Tibial nerve (tissue), 4 donors: ENCODE measurements around the gene SETD1B. TPM values are rescaled to one million over a fixed set of nuclear protein-coding genes. Genes with fewer than 3 reads are reported as not detected.

Experiments used
- DNase-seq, 2 donors: peaks; one replicate each; pipeline ENCODE4 v3.0.0-alpha.2; 2019; ENCODE audit warnings: low spot score in 2 of 2
- H3K27ac ChIP-seq, 4 donors: fragments of 200-600 bp; sonication (generic) in 3 of 4; one replicate each; pipeline ENCODE4 v1.5.1; 2017 to 2019; ENCODE audit warnings: mild to moderate bottlenecking in 1 of 4
- H3K27me3 ChIP-seq, 2 donors: fragments of 200-600 bp; sonication (generic) in 1 of 2; one replicate each; pipeline versions ENCODE4 v1.5.1 to v1.6.0; 2017 to 2019
- H3K36me3 ChIP-seq, 3 donors: fragments of 200-600 bp; sonication (generic); one replicate each; pipeline ENCODE4 v1.5.1; 2018 to 2019
- H3K4me1 ChIP-seq, 4 donors: fragments of 200-600 bp; sonication (generic) in 3 of 4; one replicate each; pipeline ENCODE4 v1.5.1; 2017 to 2019
- H3K4me3 ChIP-seq, 4 donors: fragments of 200-600 bp; sonication (generic) in 3 of 4; one replicate each; pipeline ENCODE4 v1.5.1; 2017 to 2019; ENCODE audit warnings: mild to moderate bottlenecking in 1 of 4, moderate library complexity in 1 of 4
- H3K9me3 ChIP-seq, 4 donors: fragments of 200-600 bp; sonication (generic) in 3 of 4; one replicate each; pipeline ENCODE4 v1.5.1; 2017 to 2019
- CTCF ChIP-seq, 5 experiments: fragments of 200-600 bp in 3 of 5; fragments of 450-650 bp in 2 of 5; sonication (generic) in 3 of 5; IDR thresholded peaks; one replicate each; pipeline ENCODE4 v1.5.1; 2016 to 2019; ENCODE audit warnings: antibody characterized with exemption in 5 of 5, mild to moderate bottlenecking in 3 of 5, moderate library complexity in 2 of 5
- EP300 ChIP-seq, 2 donors: sonication (generic); formaldehyde crosslinking; IDR thresholded peaks; one replicate each; pipeline ENCODE4 v1.6.1; 2017; ENCODE audit warnings: antibody characterized with exemption in 2 of 2, mild to moderate bottlenecking in 1 of 2
- POLR2A ChIP-seq, 2 donors: fragments of 450-650 bp; IDR thresholded peaks; one replicate each; pipeline ENCODE4 v1.6.1; 2017; ENCODE audit warnings: antibody characterized with exemption in 2 of 2, mild to moderate bottlenecking in 2 of 2, moderate library complexity in 2 of 2
- WGBS, 2 donors: methylation state at CpG; one replicate each; pipeline ENCODE4 v1.1.5; 2018; 5-methylcytosine and 5-hydroxymethylcytosine counted together
- total RNA-seq, 4 donors: library from RNA; depleted of rRNA; stranded (reverse); fragments of >200 nt; gene quantifications; one replicate each; pipeline ENCODE4 v1.1.0, GENCODE V29; 2016

SETD1B gene
- total RNA-seq, 4 donors from 2014 or later: 9.4 to 18.3 (median 12.2) TPM

- no peak for TF ChIP-seq CTCF (IDR thresholded peaks at IDR 0.05)
- TF ChIP-seq EP300 (IDR thresholded peaks at IDR 0.05): no peak
- TF ChIP-seq POLR2A (IDR thresholded peaks at IDR 0.05): no peak
- 92 to 94% methylated on average over 41 to 46 of the region's 48 CpGs for WGBS, 2 donors
- Histone ChIP-seq H3K4me3 (no peak overlapping the region), H3K36me3 (peaks cover 3 to 99% (median 33%) of the 10 kb centered on the region in 3 donors), H3K27me3 (no peaks in the 10 kb centered on the region), H3K4me1 (peaks cover 0 to 3% (median 0%) of the 10 kb centered on the region in 4 donors), H3K9me3 (no peaks in the 10 kb centered on the region), H3K27ac (no peak overlapping the region)
- no peak for DNase-seq
Observed at GRCh38 chr12:121827351-121828099, 23.7 kb downstream of the SETD1B start.

- H3K27ac ChIP-seq: no peak overlapping the region
- TF ChIP-seq EP300 (IDR thresholded peaks at IDR 0.05): no peak
- TF ChIP-seq CTCF (IDR thresholded peaks at IDR 0.05): no peak
- TF ChIP-seq POLR2A (IDR thresholded peaks at IDR 0.05): no peak
- DNase-seq: no peak
- H3K4me1 ChIP-seq: peaks cover 0 to 3% (median 0%) of the 10 kb centered on the region in 4 donors
- no peak overlapping the region for H3K4me3 ChIP-seq
- H3K36me3 ChIP-seq: peaks cover 0 to 96% (median 31%) of the 10 kb centered on the region in 3 donors
- 92 to 93% methylated on average over 8 of the region's 8 CpGs for WGBS, 2 donors
- H3K27me3 ChIP-seq: no peaks in the 10 kb centered on the region
- no peaks in the 10 kb centered on the region for H3K9me3 ChIP-seq
Observed at GRCh38 chr12:121828306-121828705, 24.5 kb downstream of the SETD1B start.

- Histone ChIP-seq H3K36me3 (peaks cover 0 to 90% (median 26%) of the 10 kb centered on the region in 3 donors), H3K9me3 (no peaks in the 10 kb centered on the region), H3K27ac (no peak overlapping the region)
Observed at GRCh38 chr12:121828826-121829225, 25.0 kb downstream of the SETD1B start.

GRCh38 chr12:121829250-121829918, 25.6 kb downstream of the SETD1B start:
- no peak overlapping the region for H3K4me3 ChIP-seq
- WGBS, 2 donors: 75 to 82% methylated on average over 7 of the region's 7 CpGs
- no peaks in the 10 kb centered on the region for H3K27me3 ChIP-seq
- peaks cover 0 to 85% (median 25%) of the 10 kb centered on the region in 3 donors for H3K36me3 ChIP-seq
- H3K27ac ChIP-seq: peak overlapping the region in 1 of 4 donors; percentile 14
- DNase-seq: no peak
- no peaks in the 10 kb centered on the region for H3K9me3 ChIP-seq
- TF ChIP-seq CTCF (IDR thresholded peaks at IDR 0.05): no peak
- peaks cover 0 to 3% (median 0%) of the 10 kb centered on the region in 4 donors for H3K4me1 ChIP-seq

More at GRCh38 chr12:121828826-121829225, 25.0 kb downstream of the SETD1B start:
- 85 to 92% methylated on average over 9 of the region's 9 CpGs for WGBS, 2 donors
- TF ChIP-seq CTCF (IDR thresholded peaks at IDR 0.05) (no peak), EP300 (IDR thresholded peaks at IDR 0.05) (no peak), POLR2A (IDR thresholded peaks at IDR 0.05) (no peak)
- H3K4me1 ChIP-seq: peaks cover 0 to 3% (median 0%) of the 10 kb centered on the region in 4 donors
- DNase-seq: no peak
- no peaks in the 10 kb centered on the region for H3K27me3 ChIP-seq
- no peak overlapping the region for H3K4me3 ChIP-seq

GRCh38 chr12:121830134-121830533, 26.3 kb downstream of the SETD1B start:
- TF ChIP-seq EP300 (IDR thresholded peaks at IDR 0.05) (no peak), POLR2A (IDR thresholded peaks at IDR 0.05) (no peak), CTCF (IDR thresholded peaks at IDR 0.05) (no peak)
- Histone ChIP-seq H3K27ac (peak overlapping the region in 2 of 4 donors; percentile 14 to 48), H3K27me3 (no peaks in the 10 kb centered on the region), H3K4me1 (peaks cover 0 to 2% (median 0%) of the 10 kb centered on the region in 4 donors), H3K9me3 (no peaks in the 10 kb centered on the region), H3K36me3 (peaks cover 0 to 78% (median 25%) of the 10 kb centered on the region in 3 donors), H3K4me3 (no peak overlapping the region)
- WGBS, 2 donors: 73 to 74% methylated on average over 18 to 23 of the region's 23 CpGs
- no peak for DNase-seq
